GM19238 (cell line): Measurements from ENCODE around the gene BRF1.
"Not testable (repeated sequence)": the region's sequence is repeated elsewhere in the genome, so short reads cannot be mapped to it uniquely, and the experiment has no call there.

ENCODE experiments used
- DNase-seq: peaks from one replicate; pipeline ENCODE4 v3.0.0; 2011; ENCODE audit warnings: low spot score; ENCODE audit not compliant: insufficient read length

The BRF1 gene

DNA sequence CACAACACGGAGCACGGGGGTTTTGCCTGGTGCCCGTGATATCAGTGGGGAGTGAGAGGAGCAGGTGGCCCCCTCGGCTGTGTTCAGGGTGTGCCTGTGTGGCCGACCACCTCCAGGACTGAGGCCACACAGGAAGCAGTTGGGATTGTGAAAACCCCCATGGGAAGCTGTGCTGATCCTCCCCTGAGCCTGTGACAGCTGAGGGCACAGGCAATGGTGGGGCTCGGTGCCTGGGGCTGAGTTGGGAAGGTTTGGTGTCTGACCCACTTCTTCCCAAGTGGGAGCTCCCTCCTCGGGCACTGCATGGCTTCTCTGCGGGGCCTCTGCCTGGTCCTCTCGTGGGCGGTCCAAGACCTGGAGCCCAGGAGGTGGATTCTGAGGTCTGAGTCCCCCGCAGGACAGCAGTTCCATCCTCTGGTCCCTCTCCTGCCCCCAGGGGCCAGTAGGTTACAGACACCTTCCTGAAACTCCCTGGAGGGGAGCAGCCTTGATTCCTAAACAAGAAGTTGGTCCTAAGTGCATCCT is 31.6 kb upstream of the BRF1 start:
- DNase-seq, result no peak

DNA sequence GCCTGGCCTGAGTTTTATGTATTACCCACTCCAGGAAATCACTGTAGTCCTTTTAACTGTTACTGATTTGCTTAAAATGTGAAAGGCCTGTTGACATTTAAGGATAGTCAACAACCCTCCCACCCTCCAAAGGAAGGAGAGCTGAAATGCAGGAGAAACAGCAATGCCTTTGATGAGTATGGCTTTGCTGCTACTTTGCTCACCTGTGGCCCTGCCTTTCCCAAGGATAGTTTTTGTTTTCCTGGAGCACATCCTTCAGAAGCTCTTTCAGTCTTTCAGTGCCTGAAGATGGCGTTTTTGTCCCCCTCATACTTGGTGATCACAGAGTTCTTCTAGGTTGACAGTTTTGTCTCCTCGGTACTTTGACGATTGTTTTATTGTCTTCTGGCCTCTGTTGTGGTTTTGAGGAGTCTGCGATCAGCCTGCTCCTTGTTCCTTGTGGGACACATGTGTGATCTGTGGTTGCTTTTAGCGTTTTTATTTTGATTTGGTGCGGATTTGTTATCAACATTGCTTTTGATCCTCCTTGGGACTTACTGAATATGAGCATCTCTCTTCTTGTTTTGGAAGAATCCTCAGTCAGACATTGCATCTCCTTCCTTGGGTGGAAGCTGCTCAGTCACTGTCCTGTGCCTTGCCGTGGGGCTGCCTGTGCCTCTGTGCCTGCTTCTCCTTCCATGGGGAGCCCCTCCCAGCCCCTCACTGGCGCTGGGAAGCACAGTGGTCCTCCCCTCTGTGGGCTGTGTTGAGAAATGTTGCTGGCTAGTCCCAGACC is 31.0 kb upstream of the BRF1 start:
- no peak for DNase-seq

GRCh38 chr14:105330491-105330895 is 29.7 kb upstream of the BRF1 start:
- no peak for DNase-seq

DNA sequence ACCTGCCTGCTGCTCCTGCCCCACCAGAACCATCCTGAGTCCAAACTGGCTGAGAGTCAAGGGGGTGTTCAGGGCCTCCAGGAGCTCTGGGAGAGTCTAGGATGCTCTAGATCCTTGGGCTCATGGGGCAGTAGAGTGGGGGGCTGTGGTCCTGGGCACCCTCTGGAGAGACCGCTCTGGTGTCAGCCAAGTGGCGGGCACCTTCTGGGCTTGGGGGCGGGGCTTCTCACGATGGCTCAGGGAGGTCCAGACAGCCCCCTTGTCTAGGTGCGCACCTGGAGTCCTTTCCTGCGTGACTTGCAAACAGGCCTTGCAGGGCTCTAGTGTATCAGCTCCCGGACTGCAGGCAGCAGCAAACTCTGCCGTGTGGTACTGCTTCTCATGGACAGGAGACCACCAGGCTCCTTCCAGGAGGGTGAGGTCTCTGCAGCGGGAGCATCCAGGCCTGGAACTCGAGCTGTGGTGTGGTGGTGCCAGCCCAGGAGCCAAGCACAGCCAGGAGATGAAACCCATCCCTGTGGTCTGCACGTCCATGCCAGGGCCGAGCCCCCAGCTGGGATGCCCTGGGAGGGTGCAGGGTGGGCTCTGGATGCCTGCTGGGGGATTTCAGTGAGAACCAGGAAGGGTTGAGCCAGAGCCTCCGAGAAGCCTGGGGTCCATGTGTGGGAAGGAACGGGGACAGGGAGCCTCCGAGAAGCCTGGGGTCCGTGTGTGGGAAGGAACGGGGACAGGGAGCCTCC is 28.8 kb upstream of the BRF1 start:
- DNase-seq, result no peak

DNA sequence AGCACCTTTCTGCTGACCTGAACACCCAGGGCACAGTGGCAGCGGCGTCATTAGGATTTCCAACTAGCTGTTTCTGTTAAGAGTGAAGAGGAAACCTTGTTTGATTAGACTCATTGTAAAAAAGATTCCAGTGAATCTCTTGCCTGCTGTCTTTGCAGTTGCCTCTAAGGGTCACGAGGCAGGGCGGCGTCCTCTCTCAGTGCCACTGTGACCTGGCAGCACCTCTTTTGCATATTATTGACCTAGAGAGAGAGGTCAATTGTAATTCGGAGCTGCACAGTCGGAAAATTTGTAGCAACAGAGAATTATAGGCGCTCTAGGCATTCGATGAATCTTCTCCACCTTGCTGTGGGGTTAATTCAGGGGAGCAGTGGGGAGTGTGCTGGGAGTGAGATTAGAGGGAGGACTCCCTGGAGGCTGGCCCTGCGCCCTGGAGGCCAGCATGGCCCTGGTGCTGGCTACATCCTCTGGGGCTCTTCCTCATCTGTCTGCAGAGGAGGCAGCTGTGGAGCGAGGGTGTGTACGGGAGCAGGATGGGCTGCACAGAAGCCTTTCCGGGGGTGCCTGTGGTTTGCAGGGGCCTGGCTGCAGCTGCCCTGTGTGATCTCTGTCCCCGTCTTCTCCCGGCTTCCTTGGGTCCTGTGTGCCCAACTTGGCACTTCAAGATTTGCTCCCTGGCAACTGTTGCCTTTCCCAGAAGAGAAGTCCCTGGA is 28.0 kb upstream of the BRF1 start:
- no peak for DNase-seq

- no peak for DNase-seq
These were observed 27.4 kb upstream of the BRF1 start for GRCh38 chr14:105328070-105328677.

DNA sequence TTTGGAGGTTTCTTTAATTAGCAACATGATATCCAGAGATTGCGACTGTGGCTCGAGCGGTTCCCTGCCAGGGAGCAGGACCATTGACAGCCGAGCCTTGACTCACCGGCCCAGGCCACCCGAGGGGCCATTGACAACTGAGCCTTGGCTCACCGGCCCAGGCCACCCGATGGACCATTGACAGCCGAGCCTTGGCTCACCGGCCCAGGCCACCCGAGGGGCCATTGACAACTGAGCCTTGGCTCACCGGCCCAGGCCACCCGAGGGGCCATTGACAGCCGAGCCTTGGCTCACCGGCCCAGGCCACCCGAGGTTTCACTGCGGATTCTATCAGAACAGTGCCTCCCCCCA is 26.9 kb upstream of the BRF1 start:
- not testable (repeated sequence) for DNase-seq

DNA sequence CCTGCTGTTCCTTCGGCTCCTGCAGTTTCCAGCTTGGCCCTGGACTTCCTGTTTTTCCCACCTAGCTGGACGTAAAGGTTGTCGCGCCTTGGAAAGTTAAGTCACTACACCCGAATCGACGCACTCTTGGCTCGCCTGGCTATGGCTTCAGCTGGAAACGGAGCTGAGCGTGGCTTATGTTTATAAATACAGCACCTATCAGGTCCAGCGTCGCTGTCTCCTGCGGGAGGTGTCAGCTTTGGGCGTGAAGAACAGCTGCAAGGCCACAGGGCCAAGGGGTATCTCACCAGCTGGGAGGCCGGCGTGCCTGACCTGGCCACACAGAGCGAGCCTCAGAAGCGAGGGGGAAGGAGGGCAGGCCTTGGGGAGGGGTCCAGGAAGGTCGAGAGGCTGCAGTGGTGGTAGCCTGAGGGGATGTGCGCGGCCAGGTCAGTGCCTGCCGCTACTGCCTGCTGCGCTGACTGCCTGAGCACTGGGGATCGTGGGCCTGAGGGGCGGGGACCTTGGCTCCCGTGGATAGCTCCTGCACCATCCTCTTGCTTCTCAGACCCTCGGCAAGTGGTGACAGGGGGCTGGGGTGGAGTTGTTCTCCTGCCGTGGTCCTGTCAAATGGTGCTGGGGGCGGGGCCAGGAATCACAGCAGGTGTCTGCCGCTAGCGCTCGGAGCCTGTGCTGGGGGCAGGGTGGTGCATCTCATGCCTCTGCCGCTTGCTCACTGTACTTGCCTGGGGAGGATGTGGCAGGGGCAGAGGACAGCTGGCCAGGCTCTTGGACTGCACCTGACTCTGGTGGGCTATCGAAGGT is 26.3 kb upstream of the BRF1 start:
- no peak for DNase-seq

- no peak for DNase-seq
These were observed 25.7 kb upstream of the BRF1 start for GRCh38 chr14:105326568-105326867.

GRCh38 chr14:105325716-105326567 is 25.1 kb upstream of the BRF1 start:
- DNase-seq, result no peak

GRCh38 chr14:105325303-105325702 is 24.5 kb upstream of the BRF1 start:
- no peak for DNase-seq

DNA sequence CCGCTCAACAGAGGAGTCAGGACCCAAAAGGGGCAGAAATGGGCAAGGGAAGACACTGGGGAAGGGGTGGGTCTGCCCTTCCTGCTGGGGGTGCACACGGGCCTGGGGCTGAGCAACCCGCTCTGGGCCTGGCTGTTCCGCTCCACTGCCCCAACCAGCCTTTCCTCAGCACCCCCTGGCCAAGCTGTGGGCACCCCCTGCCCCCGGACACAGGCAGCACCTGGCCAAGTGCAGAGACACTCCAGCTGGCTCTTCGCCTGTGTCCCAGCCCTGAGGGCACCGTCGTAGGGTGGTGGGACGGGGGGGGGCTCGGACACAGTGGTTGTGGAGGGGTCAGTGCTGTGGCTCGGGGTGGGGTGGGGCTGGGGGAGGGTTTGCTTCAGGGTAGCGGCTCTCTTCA is 24.1 kb upstream of the BRF1 start:
- DNase-seq, result no peak

DNA sequence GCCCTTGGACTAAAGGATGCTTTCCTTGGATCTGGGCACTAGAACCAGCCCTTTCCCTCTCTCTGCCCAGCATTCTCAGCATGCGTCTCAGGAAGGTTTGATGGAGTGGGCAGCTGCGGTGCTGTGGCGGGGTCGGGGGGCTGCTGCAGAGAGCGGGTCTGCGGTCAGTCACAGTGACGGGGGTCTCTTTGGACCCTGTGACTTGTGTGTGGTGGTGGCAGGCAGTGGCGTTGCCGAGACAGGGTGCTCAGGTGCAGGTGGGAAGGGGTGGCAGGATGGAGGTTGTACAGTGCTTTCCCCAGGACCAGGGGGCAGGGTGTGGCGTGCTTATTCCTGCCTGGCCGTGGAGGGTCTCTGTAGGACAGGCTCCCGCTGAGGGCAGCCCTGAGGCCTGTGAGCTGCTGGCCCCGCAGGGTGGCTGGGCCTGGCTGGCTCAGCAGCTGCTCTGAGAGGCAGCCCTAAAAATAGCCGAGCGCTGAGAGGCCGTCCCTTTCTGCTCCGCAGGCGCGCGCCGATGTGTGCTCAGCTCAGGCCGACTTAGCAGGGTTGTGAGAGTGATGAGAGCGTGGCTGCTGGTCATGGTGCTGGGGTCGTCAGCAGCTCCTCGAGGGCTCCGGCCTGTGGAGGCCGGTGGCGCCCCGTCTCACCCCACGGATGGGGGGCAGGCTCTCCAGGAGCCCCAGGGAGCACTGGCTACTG is 23.4 kb upstream of the BRF1 start:
- no peak for DNase-seq

- no peak for DNase-seq
These were observed 22.9 kb upstream of the BRF1 start for GRCh38 chr14:105323663-105324062.

DNA sequence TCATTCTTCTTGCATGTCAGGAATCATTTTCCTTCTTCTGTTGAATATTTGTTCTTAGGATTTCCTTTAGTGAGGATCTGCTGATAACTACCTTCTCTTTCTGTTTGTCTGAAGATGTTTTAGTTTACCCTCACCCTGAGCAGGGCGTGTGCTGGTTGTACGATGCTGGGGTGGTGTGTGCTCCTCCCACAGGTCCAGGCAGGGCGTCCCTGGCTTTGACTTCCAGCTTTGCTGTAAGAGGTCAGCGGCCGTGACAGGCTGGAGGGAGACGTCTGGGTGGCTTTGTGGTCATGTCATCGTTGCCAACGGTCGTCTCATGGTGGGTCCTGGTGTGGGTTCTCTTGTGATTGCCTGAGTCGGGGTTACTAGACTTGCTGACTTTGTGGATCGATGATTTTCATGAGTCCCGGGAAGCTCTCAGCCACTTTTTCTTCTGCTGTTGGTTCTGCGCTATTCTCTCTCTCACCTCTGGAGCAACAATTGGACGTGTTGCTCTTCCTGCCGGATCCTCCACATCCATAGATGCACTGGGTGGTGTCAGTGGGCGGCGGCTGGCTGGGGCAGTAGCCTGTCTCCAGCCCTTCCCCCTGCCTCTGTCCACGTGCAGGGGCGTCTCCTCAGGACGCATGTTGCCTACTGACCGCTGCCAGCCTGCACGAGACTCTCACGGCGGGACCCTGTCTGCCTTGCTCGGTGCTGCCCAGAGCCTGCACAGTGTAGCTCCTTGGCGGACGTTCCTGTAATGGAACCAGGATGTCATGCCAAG is 22.2 kb upstream of the BRF1 start:
- DNase-seq, result no peak

GRCh38 chr14:105317546-105317945 is 16.7 kb upstream of the BRF1 start:
- DNase-seq, result no peak

- DNase-seq, result no peak
These were observed 16.2 kb upstream of the BRF1 start for GRCh38 chr14:105316968-105317510.

GRCh38 chr14:105316577-105316941 is 15.8 kb upstream of the BRF1 start:
- DNase-seq, result no peak
